ENCODE measurements around the gene FAM13A. TPM values are rescaled to one million over a fixed set of nuclear protein-coding genes. Genes with fewer than 3 reads are reported as not detected.

FAM13A gene
- total and polyA plus RNA-seq, 10 of the 15 experiments (the other 5 are each of a cell fraction or from before 2014, with no cell fraction given) = 0.05 to 1.8 (median 0.27) TPM; not detected in 1

- Histone ChIP-seq H3K4me2 (ENCODE audit: control insufficient read depth, insufficient read depth) (no peak overlapping the region), H3K4me3 (no peak overlapping the region), H3K27ac (ENCODE audit: control insufficient read depth, insufficient read depth) (no peak overlapping the region), H3K9me3 (replicated peaks; ENCODE audit: control insufficient read depth, insufficient read depth, low read length) (no peaks in the 10 kb centered on the region; the same call in 1 of the 3 replicates), H3K79me2 (ENCODE audit: control insufficient read depth, insufficient read depth, low read length) (no peaks in the 10 kb centered on the region), H3K27me3 (replicated peaks in 1 of 2; ENCODE audit: control insufficient read depth in 2 of 2, insufficient read depth in 2 of 2, low read length in 1 of 2) (no peaks in the 10 kb centered on the region), H3K9ac (ENCODE audit: control insufficient read depth, insufficient read depth, low read length) (no peak overlapping the region), H3K36me3 (ENCODE audit: control insufficient read depth in 2 of 2, insufficient read depth in 2 of 2, low read length in 1 of 2) (no peaks in the 10 kb centered on the region), H3K4me1 (ENCODE audit: control insufficient read depth, insufficient read depth, low read length) (peaks cover 7% of the 10 kb centered on the region), H4K20me1 (ENCODE audit: control insufficient read depth, insufficient read depth) (no peaks in the 10 kb centered on the region), H2AFZ (ENCODE audit: control insufficient read depth, low read depth, low read length) (no peak overlapping the region)
- DNase-seq (ENCODE audit: low read depth, low spot score) = no peak
- ChIA-PET CTCF (interaction anchor here (1.5 kb wide), 1 partner anchor 11 kb away, joined by 4 read pairs; no protein-coding TSS in a partner anchor), POLR2A (no interaction called here), SMC1A (ENCODE audit: uncharacterized antibody, unreplicated experiment) (interaction anchor here (0.7 to 6.6 kb wide), 7 partner anchors 10 to 283 kb away, joined by 3 to 58 read pairs (median 3); partner anchors contain the start of gene FAM13A), RAD21 (ENCODE audit: unreplicated experiment) (interaction anchor here (1.5 kb wide), 1 partner anchor 31 kb away, joined by 4 read pairs; no protein-coding TSS in a partner anchor)
- in situ Hi-C loops (cut with MboI) = no loop called here
- no peak for TF ChIP-seq SUZ12 (IDR thresholded peaks at IDR 0.05; ENCODE audit: unreplicated experiment)
- no peak for TF ChIP-seq MYB (IDR thresholded peaks at IDR 0.05; ENCODE audit: borderline replicate concordance, low read depth, low read length)
- TF ChIP-seq ESRRA (IDR thresholded peaks at IDR 0.05; ENCODE audit: low read length) = no peak
- no peak for TF ChIP-seq ZNF24 (IDR thresholded peaks at IDR 0.05)
- no peak for TF ChIP-seq CREM (IDR thresholded peaks at IDR 0.05; ENCODE audit: low read depth)
- no peak for TF ChIP-seq MYC (IDR thresholded peaks at IDR 0.05; ENCODE audit: insufficient read depth, insufficient read length, insufficient replicate concordance, low read length, severe bottlenecking)
- no peak for TF ChIP-seq SIX5 (IDR thresholded peaks at IDR 0.05; ENCODE audit: low read depth, low read length, severe bottlenecking)
- no peak for TF ChIP-seq ZBTB40 (IDR thresholded peaks at IDR 0.05; ENCODE audit: borderline replicate concordance)
- TF ChIP-seq LARP7 (IDR thresholded peaks at IDR 0.05) = no peak
- no peak for TF ChIP-seq TCF3 (IDR thresholded peaks at IDR 0.05; ENCODE audit: borderline replicate concordance, insufficient read depth, low read depth, low read length)
- no peak for TF ChIP-seq RUNX3 (IDR thresholded peaks at IDR 0.05; ENCODE audit: low read length)
- TF ChIP-seq, protein P1, sequence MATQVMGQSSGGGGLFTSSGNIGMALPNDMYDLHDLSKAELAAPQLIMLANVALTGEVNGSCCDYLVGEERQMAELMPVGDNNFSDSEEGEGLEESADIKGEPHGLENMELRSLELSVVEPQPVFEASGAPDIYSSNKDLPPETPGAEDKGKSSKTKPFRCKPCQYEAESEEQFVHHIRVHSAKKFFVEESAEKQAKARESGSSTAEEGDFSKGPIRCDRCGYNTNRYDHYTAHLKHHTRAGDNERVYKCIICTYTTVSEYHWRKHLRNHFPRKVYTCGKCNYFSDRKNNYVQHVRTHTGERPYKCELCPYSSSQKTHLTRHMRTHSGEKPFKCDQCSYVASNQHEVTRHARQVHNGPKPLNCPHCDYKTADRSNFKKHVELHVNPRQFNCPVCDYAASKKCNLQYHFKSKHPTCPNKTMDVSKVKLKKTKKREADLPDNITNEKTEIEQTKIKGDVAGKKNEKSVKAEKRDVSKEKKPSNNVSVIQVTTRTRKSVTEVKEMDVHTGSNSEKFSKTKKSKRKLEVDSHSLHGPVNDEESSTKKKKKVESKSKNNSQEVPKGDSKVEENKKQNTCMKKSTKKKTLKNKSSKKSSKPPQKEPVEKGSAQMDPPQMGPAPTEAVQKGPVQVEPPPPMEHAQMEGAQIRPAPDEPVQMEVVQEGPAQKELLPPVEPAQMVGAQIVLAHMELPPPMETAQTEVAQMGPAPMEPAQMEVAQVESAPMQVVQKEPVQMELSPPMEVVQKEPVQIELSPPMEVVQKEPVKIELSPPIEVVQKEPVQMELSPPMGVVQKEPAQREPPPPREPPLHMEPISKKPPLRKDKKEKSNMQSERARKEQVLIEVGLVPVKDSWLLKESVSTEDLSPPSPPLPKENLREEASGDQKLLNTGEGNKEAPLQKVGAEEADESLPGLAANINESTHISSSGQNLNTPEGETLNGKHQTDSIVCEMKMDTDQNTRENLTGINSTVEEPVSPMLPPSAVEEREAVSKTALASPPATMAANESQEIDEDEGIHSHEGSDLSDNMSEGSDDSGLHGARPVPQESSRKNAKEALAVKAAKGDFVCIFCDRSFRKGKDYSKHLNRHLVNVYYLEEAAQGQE (IDR thresholded peaks at IDR 0.05; ENCODE audit: low read depth, low read length) = no peak
- no peak for TF ChIP-seq HDAC2 (IDR thresholded peaks at IDR 0.05)
- TF ChIP-seq RB1 (IDR thresholded peaks at IDR 0.05; ENCODE audit: borderline replicate concordance) = no peak
- TF ChIP-seq CHD4 (IDR thresholded peaks at IDR 0.05) = no peak
- no peak for TF ChIP-seq ATF3 (IDR thresholded peaks at IDR 0.05; ENCODE audit: borderline replicate concordance, extremely low read depth, low read depth, low read length)
- ATAC-seq = no peak
- intact Hi-C loops (cut with micrococcal nuclease; ENCODE audit: unreplicated experiment) = no loop called here
- FAIRE-seq = no peak
- BruUV-seq (replicated peaks) = no TSS peak
- WGBS (ENCODE audit: insufficient coverage, insufficient replicate concordance, low lambda C conversion rate, missing lambda C conversion rate) = 61% methylated on average over 2 of the region's 2 CpGs
Observed at GRCh38 chr4:89099034-89099433, 42.0 kb upstream of the FAM13A start.

Data from GM12878 (cell line).